Left ventricle myocardium inferior (tissue), 1 donor: Measurements from ENCODE around the gene MALAT1. TPM values are rescaled to one million over a fixed set of nuclear protein-coding genes. Genes with fewer than 3 reads are reported as not detected.

Source experiments
- DNase-seq: peaks from one replicate; pipeline ENCODE4 v3.0.0-alpha.2; 2020
- H3K27ac ChIP-seq: fragments of 200-600 bp; replicated peaks from 2 replicates; pipeline ENCODE4 v1.8.0; 2021
- H3K27me3 ChIP-seq: fragments of 200-600 bp; 2 replicates; pipeline ENCODE4 v1.8.0; 2021; ENCODE audit warnings: low read depth
- H3K36me3 ChIP-seq: fragments of 200-600 bp; 2 replicates; pipeline ENCODE4 v1.8.0; 2021
- H3K4me1 ChIP-seq: fragments of 200-600 bp; 2 replicates; pipeline ENCODE4 v1.8.0; 2021
- H3K4me3 ChIP-seq: fragments of 200-600 bp; 2 replicates; pipeline ENCODE4 v1.8.0; 2021; ENCODE audit warnings: mild to moderate bottlenecking, moderate library complexity
- H3K9me3 ChIP-seq: fragments of 200-600 bp; replicated peaks from 2 replicates; pipeline ENCODE4 v1.8.0; 2021
- intact Hi-C: fragments of 100-400 bp; cut with micrococcal nuclease; formaldehyde crosslinking; loops from one replicate; pipeline ENCODE4 v1.11.0; 2022
- total RNA-seq: library from RNA; stranded (reverse); fragmentation: NEBNext Ultra II Directional; extraction: Animal tissue kit (Norgen Biotek cat#: 25700); gene quantifications from one replicate; pipeline ENCODE4 v1.2.1, GENCODE V29; 2021
- TF ChIP-seq, protein P1 (sequence below): fragments of 200-600 bp; IDR thresholded peaks from 2 replicates; pipeline ENCODE4 v1.8.0; 2021; ENCODE audit warnings: antibody characterized with exemption, mild to moderate bottlenecking, borderline replicate concordance
- donor health status: DM: no; HTN: yes; CAD: no; lungs with severe emphysema.

Gene MALAT1
- total RNA-seq, 1 donor from 2014 or later = 6,576 TPM

DNA sequence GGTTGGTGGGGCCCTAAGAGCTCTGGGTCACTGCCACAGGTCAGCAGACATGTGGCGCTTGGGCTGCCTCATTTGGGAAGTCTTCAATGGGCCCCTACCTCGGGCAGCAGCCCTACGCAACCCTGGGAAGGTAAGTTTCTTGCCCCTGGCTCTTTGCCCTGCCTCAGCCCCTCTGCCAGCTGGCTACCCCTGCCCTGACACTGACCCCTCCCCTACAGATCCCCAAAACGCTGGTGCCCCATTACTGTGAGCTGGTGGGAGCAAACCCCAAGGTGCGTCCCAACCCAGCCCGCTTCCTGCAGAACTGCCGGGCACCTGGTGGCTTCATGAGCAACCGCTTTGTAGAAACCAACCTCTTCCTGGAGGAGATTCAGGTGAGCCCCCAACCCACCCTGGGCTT lies 27.9 kb downstream of the MALAT1 start:
- peaks cover 53% of the 10 kb centered on the region for H3K36me3 ChIP-seq
- H3K9me3 ChIP-seq = no peaks in the 10 kb centered on the region
- H3K4me3 ChIP-seq = peak overlapping the region; percentile 100
- H3K27ac ChIP-seq = no peak overlapping the region
- peaks cover 30% of the 10 kb centered on the region for H3K4me1 ChIP-seq
- DNase-seq = no peak
- TF ChIP-seq, protein P1, sequence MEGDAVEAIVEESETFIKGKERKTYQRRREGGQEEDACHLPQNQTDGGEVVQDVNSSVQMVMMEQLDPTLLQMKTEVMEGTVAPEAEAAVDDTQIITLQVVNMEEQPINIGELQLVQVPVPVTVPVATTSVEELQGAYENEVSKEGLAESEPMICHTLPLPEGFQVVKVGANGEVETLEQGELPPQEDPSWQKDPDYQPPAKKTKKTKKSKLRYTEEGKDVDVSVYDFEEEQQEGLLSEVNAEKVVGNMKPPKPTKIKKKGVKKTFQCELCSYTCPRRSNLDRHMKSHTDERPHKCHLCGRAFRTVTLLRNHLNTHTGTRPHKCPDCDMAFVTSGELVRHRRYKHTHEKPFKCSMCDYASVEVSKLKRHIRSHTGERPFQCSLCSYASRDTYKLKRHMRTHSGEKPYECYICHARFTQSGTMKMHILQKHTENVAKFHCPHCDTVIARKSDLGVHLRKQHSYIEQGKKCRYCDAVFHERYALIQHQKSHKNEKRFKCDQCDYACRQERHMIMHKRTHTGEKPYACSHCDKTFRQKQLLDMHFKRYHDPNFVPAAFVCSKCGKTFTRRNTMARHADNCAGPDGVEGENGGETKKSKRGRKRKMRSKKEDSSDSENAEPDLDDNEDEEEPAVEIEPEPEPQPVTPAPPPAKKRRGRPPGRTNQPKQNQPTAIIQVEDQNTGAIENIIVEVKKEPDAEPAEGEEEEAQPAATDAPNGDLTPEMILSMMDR = no peak
- no peaks in the 10 kb centered on the region for H3K27me3 ChIP-seq
- intact Hi-C loops = no loop called here

DNA sequence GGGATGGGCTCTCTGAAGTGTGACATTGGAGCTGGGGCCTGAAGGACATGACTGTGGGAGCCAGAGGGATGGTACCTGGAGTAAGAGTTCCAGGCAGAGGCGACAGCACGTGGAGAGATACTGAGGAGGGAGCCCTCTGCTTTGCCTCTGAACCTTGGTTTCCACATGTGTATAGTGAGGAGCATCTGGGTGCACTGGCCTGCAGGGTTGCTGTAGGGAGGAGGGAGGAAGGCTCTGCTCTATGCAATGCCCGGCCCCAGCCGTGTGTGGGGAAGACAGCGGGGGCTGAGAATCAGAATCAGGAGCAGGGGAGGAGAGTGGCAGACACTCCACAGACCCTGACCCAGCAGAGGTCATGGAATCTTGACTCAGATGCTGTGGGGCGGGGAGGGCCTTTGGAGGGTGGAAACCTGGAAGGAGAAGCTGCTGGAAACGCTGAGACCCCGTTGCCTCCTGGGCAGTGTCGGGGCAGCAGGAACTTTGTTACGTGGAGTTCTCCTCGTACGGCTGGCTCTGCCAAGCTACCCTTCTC lies 30.0 kb downstream of the MALAT1 start:
- H3K27ac ChIP-seq = no peak overlapping the region
- H3K27me3 ChIP-seq = no peaks in the 10 kb centered on the region
- H3K4me1 ChIP-seq = peaks cover 29% of the 10 kb centered on the region
- H3K4me3 ChIP-seq = no peak overlapping the region
- no peak for DNase-seq
- H3K36me3 ChIP-seq = peaks cover 75% of the 10 kb centered on the region
- intact Hi-C loops = no loop called here
- H3K9me3 ChIP-seq = no peaks in the 10 kb centered on the region
- TF ChIP-seq, protein P1 = no peak

DNA sequence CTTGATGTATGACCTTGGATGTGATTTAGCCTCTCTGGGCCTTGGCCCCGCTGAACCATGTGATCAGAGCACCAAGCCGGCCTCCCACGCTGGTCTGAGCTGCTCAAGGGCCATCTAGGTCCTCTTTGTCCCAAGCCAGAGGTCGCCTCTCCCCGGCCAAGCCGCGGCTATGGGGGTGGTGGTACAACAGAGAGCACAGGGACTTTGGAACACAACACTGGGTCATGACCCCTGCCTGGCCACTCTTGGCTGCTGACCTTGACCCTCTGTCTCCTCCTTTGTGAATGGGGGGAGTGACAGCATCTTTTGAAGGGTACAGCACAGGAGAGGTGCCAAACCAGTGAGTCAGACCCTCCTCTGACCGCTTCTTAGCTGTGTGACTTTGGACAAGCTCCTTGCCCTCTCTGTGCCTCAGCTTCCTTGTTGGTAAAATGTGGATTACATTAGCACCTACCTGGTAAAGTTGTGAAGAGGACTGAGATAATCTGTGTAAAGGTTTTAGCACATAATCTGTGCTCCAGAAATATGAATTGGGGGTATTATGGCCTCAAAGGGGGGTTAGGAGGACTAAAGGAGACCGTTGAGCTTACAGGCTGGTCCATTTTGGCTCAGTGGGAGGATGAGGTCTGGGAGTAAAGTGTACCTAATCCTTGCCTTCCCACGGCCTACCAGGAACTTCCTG lies 30.8 kb downstream of the MALAT1 start:
- H3K27me3 ChIP-seq = no peaks in the 10 kb centered on the region
- intact Hi-C loops = loop anchor here (10.0 kb wide), 1 partner anchor 65 kb away; the partner anchor contains the start of gene KCNK7
- no peak overlapping the region for H3K4me3 ChIP-seq
- no peak overlapping the region for H3K27ac ChIP-seq
- H3K9me3 ChIP-seq = no peaks in the 10 kb centered on the region
- TF ChIP-seq, protein P1 = no peak
- H3K4me1 ChIP-seq = peaks cover 22% of the 10 kb centered on the region
- no peak for DNase-seq
- H3K36me3 ChIP-seq = peaks cover 78% of the 10 kb centered on the region

DNA sequence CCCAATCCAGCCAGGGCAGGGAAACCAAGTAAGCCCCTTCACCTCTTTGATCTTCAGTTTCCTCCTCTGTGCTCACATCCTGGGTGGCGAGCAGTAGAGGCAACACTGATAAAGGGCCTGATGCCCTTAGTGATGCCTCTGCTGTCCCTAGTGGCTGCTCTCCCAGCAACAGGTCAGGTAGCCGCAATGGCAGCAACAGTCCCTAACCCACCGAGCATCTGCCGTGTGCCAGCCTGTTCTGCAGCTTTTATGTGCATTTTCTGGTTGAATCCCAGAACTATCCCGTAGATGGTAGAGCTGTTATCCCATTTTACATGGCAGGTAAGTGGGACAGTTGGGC lies 31.3 kb downstream of the MALAT1 start:
- H3K27me3 ChIP-seq = no peaks in the 10 kb centered on the region
- H3K9me3 ChIP-seq = no peaks in the 10 kb centered on the region
- peaks cover 80% of the 10 kb centered on the region for H3K36me3 ChIP-seq
- H3K4me3 ChIP-seq = no peak overlapping the region
- no peak for DNase-seq
- intact Hi-C loops = loop anchor here (10.0 kb wide), 1 partner anchor 65 kb away; the partner anchor contains the start of gene KCNK7
- TF ChIP-seq, protein P1 = no peak
- H3K4me1 ChIP-seq = peaks cover 20% of the 10 kb centered on the region
- no peak overlapping the region for H3K27ac ChIP-seq

DNA sequence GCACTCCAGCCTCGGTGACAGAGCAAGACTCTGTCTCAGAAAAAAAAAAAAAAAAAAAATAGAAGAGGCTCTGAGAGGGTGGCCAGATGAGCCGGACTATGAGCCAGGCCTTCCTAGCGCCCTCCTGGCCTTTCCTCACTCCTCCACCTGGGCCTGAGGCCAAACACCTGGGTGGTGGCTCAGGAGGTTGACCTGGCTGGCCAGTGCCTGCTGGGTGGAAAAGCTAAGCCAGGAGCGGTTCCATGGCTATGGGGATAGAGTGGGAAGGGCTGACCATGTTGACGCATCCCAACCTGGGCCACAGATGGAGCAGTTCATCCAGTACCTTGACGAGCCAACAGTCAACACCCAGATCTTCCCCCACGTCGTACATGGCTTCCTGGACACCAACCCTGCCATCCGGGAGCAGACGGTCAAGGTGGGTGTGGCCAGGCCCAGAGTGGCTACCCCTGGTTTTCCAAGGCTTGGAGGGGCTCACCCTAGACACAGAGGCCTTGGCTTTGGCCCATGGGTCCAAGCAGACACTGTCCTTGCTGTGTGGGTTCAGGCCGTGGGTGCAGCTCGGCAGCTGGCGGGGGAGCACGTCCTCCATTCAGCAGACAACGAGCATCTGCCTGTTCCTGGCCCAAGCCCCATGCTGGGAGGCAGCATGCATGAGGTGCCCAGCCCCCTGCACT lies 33.7 kb downstream of the MALAT1 start:
- H3K36me3 ChIP-seq = peaks cover 84% of the 10 kb centered on the region
- no peak overlapping the region for H3K4me3 ChIP-seq
- intact Hi-C loops = loop anchor here (10.0 kb wide), 1 partner anchor 62 kb away; the partner anchor contains the start of gene KCNK7
- no peak for DNase-seq
- TF ChIP-seq, protein P1 = no peak
- no peaks in the 10 kb centered on the region for H3K4me1 ChIP-seq
- no peak overlapping the region for H3K27ac ChIP-seq
- no peaks in the 10 kb centered on the region for H3K27me3 ChIP-seq
- no peaks in the 10 kb centered on the region for H3K9me3 ChIP-seq
